Activated CD4-positive, alpha-beta T cell treated with anti-CD3 and anti-CD28 coated beads, Interleukin-2, amount 10 ng/mL, durations not matched to agents 24 days and 14 days (primary cell): Measurements from ENCODE around the gene AJM1. TPM values are rescaled to one million over a fixed set of nuclear protein-coding genes. Genes with fewer than 3 reads are reported as not detected.
"Not testable (repeated sequence)": the region's sequence is repeated elsewhere in the genome, so short reads cannot be mapped to it uniquely, and the experiment has no call there.

Experiments
- DNase-seq: peaks from one replicate; pipeline ENCODE4 v3.0.0; 2022
- H3K27ac Mint-ChIP-seq: one replicate; pipeline ENCODE4 v1.8.0; 2022; ENCODE audit warnings: mild to moderate bottlenecking, mixed read lengths
- H3K27me3 Mint-ChIP-seq: one replicate; pipeline ENCODE4 v1.8.0; 2022; ENCODE audit warnings: mixed read lengths
- H3K36me3 Mint-ChIP-seq: one replicate; pipeline ENCODE4 v1.8.0; 2022; ENCODE audit warnings: low read depth, mild to moderate bottlenecking, mixed read lengths
- H3K4me1 Mint-ChIP-seq: one replicate; pipeline ENCODE4 v1.8.0; 2021; ENCODE audit warnings: mixed read lengths
- H3K4me3 Mint-ChIP-seq: one replicate; pipeline ENCODE4 v1.8.0; 2022; ENCODE audit warnings: mild to moderate bottlenecking, moderate library complexity, mixed read lengths
- H3K9me3 Mint-ChIP-seq: one replicate; pipeline ENCODE4 v1.8.0; 2021; ENCODE audit warnings: mixed read lengths
- intact Hi-C: fragments of 100-400 bp; cut with micrococcal nuclease; formaldehyde crosslinking; loops from one replicate; pipeline ENCODE4 v1.15.1; 2023
- total RNA-seq: library from RNA; stranded (reverse); gene quantifications from 2 replicates; pipeline ENCODE4 v1.2.3, GENCODE V29; 2022

The AJM1 gene
- 5.7 and 5.9 TPM in 2 replicates for total RNA-seq

DNA sequence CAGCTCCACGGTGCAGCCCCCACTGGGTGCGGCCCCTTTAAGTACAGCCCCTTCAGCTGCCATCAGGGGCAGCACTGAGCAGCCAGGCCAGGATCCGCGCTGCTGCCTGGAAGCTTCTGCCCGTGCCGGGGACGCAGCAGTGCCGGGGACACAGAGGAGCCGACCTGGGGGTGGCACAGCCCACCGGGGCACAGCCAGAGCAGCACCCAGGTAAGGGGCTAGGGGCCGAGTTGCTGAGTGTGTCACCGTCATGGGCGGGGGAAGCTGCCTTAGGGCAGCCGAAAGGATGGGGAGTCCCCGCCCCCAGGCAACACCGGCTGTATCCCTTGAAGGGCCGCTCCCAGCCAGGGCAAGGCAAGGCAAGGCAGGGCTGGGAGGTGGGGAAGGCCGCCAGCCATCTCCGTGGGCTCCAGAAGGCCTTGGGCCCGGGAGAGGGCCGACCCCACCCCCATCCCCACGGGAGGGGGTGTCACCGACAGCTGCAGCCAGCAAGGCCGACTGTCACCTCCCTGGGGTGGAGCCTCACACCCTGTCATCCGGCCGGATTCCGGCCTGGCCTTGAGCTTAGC, at the start of gene AJM1:
Gene AJM1 (plus strand): TSS at position 99 of the 569 bp plus-strand sequence. CDS start 1,937 bp downstream, outside the sequence.
- Mint-ChIP-seq H3K36me3 (peaks cover 10% of the 10 kb centered on the region), H3K4me1 (peaks cover 11% of the 10 kb centered on the region), H3K4me3 (peak within 1 kb of the TSS; percentile 89), H3K27ac (peak within 1 kb of the TSS; percentile 76)
- intact Hi-C loops: loop anchor here (1.0 to 10.0 kb wide), 2 partner anchors 40 to 322 kb away; no protein-coding TSS in a partner anchor
- DNase-seq: peak; percentile 96
- not testable (repeated sequence) for H3K27me3 Mint-ChIP-seq, H3K9me3 Mint-ChIP-seq

DNA sequence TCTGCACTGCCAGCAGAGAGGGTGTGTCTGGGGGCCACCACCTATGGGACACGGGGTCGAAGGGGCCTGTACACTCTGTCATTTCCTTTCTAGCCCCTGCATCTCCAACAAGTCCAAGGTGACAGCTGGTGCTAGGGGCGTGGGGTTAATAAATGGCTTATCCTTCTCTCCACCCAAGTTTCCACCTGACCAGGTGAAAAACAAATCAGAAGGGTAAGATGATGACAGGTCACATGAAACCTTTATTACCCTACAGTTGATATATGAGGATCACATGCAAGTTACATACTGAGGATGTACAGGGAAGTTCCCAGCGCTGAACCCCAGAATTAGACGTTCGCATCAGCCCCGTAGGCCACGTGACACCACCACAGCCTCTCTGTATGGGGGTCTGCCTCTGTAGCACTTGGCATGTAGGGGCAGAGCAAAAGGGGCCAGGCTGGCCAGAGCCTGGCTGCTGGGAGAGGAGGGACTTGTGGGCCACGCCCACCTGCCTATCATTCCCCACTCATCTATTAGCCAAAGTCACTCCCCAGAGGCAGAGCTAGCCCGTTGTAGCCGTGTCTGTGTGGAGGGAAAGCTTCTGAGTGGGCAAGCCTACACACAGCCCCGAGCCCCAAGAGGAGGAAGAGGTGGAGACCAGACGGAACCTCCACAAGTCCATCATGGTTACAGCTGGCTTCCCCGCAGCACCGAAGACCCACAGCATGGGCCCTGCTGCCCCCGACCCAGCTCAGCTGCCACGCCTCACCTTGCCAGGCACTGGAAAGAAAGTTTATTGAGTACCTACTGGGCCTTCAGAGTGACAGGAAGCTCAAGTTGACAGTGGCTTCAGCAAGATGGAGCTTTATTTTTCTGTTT, 49.0 kb upstream of the AJM1 start:
- no peak overlapping the region for H3K27ac Mint-ChIP-seq
- peaks cover 19% of the 10 kb centered on the region for H3K27me3 Mint-ChIP-seq
- intact Hi-C loops: loop anchor here (2.0 to 10.0 kb wide), 3 partner anchors 13 to 759 kb away; partner anchors contain the start of genes MRPL41, NSMF, PNPLA7 and RABL6
- H3K4me1 Mint-ChIP-seq: peaks cover 15% of the 10 kb centered on the region
- DNase-seq: no peak
- peaks cover 3% of the 10 kb centered on the region for H3K36me3 Mint-ChIP-seq
- no peak overlapping the region for H3K4me3 Mint-ChIP-seq
- no peaks in the 10 kb centered on the region for H3K9me3 Mint-ChIP-seq

DNA sequence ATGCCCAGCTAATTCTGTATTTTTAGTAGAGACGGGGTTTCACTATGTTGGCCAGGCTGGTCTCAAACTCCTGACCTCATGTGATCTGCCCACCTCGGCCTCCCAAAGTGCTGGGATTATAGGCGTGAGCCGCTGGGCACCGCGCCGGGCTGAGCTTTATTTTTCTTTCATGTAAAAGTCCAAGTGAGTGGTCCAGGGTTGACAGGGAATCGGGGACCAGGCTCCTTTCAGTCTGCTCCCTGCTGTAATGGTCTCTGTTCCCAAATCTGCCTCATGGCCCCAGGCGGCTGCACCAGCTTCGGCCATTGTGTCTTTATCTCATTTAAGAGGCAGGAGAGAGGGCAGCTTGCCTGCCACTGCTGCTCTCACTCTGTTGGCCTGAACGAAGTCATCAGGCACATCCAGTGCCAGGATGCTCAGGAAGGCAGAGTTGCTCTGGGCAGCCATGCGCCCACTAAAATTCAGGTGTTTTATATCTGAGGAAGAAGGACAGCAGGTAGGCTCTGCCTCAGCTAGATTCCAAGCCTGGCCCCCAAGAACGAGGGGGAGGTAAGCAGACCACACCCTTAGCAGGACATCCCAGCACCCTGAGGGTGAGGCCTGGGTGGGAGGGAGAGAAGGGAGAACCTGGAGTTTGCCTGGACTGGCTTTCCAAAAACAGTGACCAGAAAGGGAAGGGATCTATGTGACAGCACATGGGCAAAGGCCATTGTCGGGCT, 47.8 kb upstream of the AJM1 start:
- peaks cover 9% of the 10 kb centered on the region for H3K4me1 Mint-ChIP-seq
- H3K4me3 Mint-ChIP-seq: no peak overlapping the region
- intact Hi-C loops: loop anchor here (5.0 to 10.0 kb wide), 2 partner anchors 660 to 758 kb away; partner anchors contain the start of genes MRPL41, NSMF and PNPLA7
- H3K27ac Mint-ChIP-seq: peak overlapping the region; percentile 25
- H3K36me3 Mint-ChIP-seq: peaks cover 3% of the 10 kb centered on the region
- no peak for DNase-seq
- H3K27me3 Mint-ChIP-seq: peaks cover 15% of the 10 kb centered on the region
- H3K9me3 Mint-ChIP-seq: no peaks in the 10 kb centered on the region

GRCh38 chr9:136795000-136795348, 47.3 kb upstream of the AJM1 start:
- no peak for DNase-seq

DNA sequence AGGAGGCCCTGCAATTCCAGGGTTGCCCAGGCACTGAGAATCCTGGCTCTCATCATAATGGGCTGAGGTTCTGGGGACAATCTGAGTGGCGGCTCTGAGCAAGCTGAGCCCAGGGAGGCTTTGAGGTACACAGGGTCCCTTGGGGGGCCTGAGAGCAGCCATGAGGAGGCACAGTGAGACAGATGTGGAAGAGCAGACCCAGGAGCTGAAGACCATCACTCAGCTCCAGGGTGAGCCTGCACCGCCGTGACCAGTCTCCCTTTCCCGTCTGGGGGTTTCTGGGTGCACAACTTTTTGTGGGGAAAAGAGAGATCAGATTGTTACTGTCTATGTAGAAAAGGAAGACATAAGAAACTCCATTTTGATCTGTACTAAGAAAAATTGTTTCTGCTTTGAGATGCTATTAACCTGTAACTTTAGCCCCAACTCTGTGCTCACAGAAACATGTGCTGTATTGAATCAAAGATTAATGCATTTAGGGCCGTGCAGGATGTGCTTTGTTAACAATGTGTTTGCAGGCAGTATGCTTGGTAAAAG, 46.0 kb upstream of the AJM1 start, which contains the start of gene CCDC183:
Gene CCDC183 (plus strand): TSS at position 101 of the 537 bp plus-strand sequence. CDS start 60 bp downstream, at position 161.
- no peak for DNase-seq
- no peaks in the 10 kb centered on the region for H3K9me3 Mint-ChIP-seq
- peaks cover 14% of the 10 kb centered on the region for H3K4me1 Mint-ChIP-seq
- intact Hi-C loops: loop anchor here (10.0 kb wide), 1 partner anchor 658 kb away; the partner anchor contains the start of gene NSMF
- peaks cover 3% of the 10 kb centered on the region for H3K36me3 Mint-ChIP-seq
- H3K27ac Mint-ChIP-seq: no peak within 1 kb of the TSS
- H3K27me3 Mint-ChIP-seq: peaks cover 22% of the 10 kb centered on the region
- no peak within 1 kb of the TSS for H3K4me3 Mint-ChIP-seq

More at GRCh38 chr9:136795000-136795348, 47.3 kb upstream of the AJM1 start:
- no peak overlapping the region for H3K27ac Mint-ChIP-seq
- peaks cover 15% of the 10 kb centered on the region for H3K27me3 Mint-ChIP-seq
- intact Hi-C loops: loop anchor here (5.0 to 10.0 kb wide), 2 partner anchors 660 to 757 kb away; partner anchors contain the start of genes MRPL41, NSMF and PNPLA7
- H3K36me3 Mint-ChIP-seq: peaks cover 3% of the 10 kb centered on the region
- H3K4me1 Mint-ChIP-seq: peaks cover 9% of the 10 kb centered on the region
- H3K4me3 Mint-ChIP-seq: no peak overlapping the region
- H3K9me3 Mint-ChIP-seq: no peaks in the 10 kb centered on the region

GRCh38 chr9:136796775-136797347, 45.4 kb upstream of the AJM1 start:
- intact Hi-C loops: loop anchor here (10.0 kb wide), 1 partner anchor 658 kb away; the partner anchor contains the start of gene NSMF
- H3K36me3 Mint-ChIP-seq, H3K4me3 Mint-ChIP-seq, H3K27ac Mint-ChIP-seq, DNase-seq, H3K9me3 Mint-ChIP-seq: not testable (repeated sequence)
- Mint-ChIP-seq H3K4me1 (peaks cover 16% of the 10 kb centered on the region), H3K27me3 (peaks cover 24% of the 10 kb centered on the region)

DNA sequence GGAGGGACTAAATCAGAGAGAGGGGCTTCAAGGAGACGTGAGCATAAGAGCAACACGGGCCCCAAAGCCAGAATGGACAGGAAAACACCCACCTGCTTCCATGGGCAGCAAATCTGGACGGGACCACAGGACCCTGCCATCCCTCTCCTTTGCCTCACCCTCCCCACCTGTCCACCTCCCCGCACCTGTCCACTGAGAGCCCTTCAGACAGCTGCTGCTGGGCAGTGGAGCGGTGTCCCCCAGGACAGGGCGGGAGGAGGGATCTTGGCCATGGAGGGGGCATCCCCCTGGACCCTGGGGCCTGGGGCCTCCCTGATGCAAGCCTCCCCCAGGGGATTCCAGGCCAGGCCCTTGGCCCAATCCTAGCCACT, 43.6 kb upstream of the AJM1 start:
- peaks cover 26% of the 10 kb centered on the region for H3K27me3 Mint-ChIP-seq
- no peak overlapping the region for H3K27ac Mint-ChIP-seq
- intact Hi-C loops: loop anchor here (10.0 kb wide), 1 partner anchor 656 kb away; the partner anchor contains the start of gene NSMF
- no peak for DNase-seq
- peaks cover 10% of the 10 kb centered on the region for H3K4me1 Mint-ChIP-seq
- peaks cover 3% of the 10 kb centered on the region for H3K36me3 Mint-ChIP-seq
- no peak overlapping the region for H3K4me3 Mint-ChIP-seq
- no peaks in the 10 kb centered on the region for H3K9me3 Mint-ChIP-seq

DNA sequence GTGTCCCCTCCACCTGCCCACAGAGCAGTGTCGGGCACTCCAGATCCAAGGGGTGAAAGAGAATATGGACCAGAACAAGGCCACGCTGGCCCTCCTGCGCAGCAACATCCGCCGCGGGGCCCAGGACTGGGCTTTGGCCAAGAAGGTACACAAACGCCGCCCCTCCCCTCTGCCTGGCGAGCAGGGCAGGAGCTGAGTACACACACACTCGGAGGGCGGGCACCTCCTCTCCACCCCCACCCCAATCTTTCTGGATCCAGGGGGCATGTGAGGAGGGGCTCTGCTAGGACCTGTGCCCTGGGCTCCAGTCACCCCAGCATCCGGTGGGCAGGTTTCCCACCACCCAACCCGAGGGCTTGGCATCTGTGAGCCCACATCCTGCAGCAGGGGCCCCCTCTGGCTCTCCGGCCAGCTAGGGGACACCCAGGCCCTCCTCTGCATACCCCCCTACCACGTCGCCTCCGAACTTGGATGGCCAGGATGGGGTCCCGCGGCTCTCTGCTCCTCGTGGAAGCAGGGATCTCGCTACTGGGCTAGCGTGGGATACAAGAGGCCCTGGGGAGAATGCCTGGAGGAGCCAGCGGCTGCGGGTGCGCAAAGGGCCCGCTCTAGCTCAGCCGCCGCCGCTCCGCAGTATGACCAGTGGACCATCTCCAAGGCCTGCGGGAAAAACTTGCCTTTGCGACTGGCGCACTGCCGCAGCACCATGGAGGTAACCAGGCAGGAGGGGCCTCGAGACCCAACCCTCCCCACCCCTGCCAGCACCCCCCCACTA, 43.0 kb upstream of the AJM1 start:
- H3K36me3 Mint-ChIP-seq: peaks cover 3% of the 10 kb centered on the region
- intact Hi-C loops: loop anchor here (10.0 kb wide), 1 partner anchor 656 kb away; the partner anchor contains the start of gene NSMF
- no peak overlapping the region for H3K27ac Mint-ChIP-seq
- peaks cover 10% of the 10 kb centered on the region for H3K4me1 Mint-ChIP-seq
- H3K4me3 Mint-ChIP-seq: no peak overlapping the region
- DNase-seq: no peak
- no peaks in the 10 kb centered on the region for H3K9me3 Mint-ChIP-seq
- peaks cover 26% of the 10 kb centered on the region for H3K27me3 Mint-ChIP-seq

- peak; percentile 91 for DNase-seq
- Mint-ChIP-seq H3K4me1 (peaks cover 10% of the 10 kb centered on the region), H3K27me3 (peaks cover 26% of the 10 kb centered on the region), H3K9me3 (no peaks in the 10 kb centered on the region), H3K4me3 (peak overlapping the region; percentile 86), H3K36me3 (no peaks in the 10 kb centered on the region), H3K27ac (peak overlapping the region; percentile 59)
- intact Hi-C loops: loop anchor here (1.0 to 10.0 kb wide), 4 partner anchors 9 to 655 kb away; partner anchors contain the start of genes NSMF, PHPT1, TMEM141 and TRAF2
These were observed 42.2 kb upstream of the AJM1 start for GRCh38 chr9:136799854-136800657.

DNA sequence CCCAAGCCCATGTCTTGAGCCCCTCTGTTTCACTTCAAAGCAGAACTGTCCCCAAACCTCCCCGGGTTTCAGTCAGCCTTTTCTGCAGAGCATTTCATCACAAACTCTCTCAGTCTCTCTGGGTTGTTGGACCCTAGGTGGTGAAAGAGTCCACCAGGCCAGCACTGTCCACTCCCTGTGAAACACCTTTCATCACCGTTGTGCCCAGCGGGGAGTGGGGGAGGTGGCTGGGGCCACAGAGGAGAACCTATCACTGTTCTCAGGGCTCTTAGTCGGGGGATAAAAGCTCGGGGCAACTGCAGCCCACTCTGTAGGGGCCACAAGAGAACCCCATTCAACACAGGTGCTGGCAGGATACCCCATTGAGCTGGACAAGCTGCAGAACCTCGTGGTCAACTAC, 40.0 kb upstream of the AJM1 start:
- H3K4me3 Mint-ChIP-seq: no peak overlapping the region
- intact Hi-C loops: loop anchor here (10.0 kb wide), 1 partner anchor 82 kb away; the partner anchor contains the start of gene TRAF2

DNA sequence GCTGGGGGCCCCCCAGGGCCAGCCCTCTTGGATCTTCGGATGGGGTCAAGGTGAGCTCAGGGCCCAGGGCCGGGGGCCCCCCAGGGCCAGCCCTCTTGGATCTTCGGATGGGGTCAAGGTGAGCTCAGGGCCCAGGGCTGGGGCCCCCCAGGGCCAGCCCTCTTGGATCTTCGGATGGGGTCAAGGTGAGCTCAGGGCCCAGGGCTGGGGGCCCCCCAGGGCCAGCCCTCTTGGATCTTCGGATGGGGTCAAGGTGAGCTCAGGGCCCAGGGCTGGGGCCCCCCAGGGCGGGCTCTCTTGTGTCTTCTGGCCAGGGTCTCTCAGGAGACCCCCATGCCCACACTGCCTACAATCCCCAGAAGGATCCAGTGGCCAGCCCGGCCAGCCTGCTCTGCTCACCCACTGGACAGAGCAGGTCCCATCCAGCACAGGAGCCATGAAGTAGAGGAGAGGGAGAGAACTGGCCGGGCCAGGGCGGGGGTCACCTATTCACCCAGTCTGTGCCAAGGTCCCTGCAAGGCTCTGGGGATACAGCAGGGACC, 39.2 kb upstream of the AJM1 start:
- Mint-ChIP-seq H3K4me1 (peaks cover 21% of the 10 kb centered on the region), H3K27me3 (peaks cover 11% of the 10 kb centered on the region)
- not testable (repeated sequence) for H3K27ac Mint-ChIP-seq, H3K36me3 Mint-ChIP-seq, H3K9me3 Mint-ChIP-seq, H3K4me3 Mint-ChIP-seq, DNase-seq
- intact Hi-C loops: loop anchor here (10.0 kb wide), 1 partner anchor 82 kb away; the partner anchor contains the start of gene TRAF2

More for the DNA sequence above, 40.0 kb upstream of the AJM1 start:
- Mint-ChIP-seq H3K27ac (no peak overlapping the region), H3K9me3 (no peaks in the 10 kb centered on the region), H3K4me1 (peaks cover 21% of the 10 kb centered on the region), H3K27me3 (peaks cover 14% of the 10 kb centered on the region), H3K36me3 (peaks cover 3% of the 10 kb centered on the region)
- no peak for DNase-seq
